Activated CD8-positive, alpha-beta memory T cell treated with anti-CD3 and anti-CD28 coated beads, Interleukin-2, amount 50 U/mL, for 48 hours (primary cell): ENCODE data around the gene IFT20.
A peak's percentile ranks its signal among the peaks of the same experiment; 100 is the strongest.

ENCODE experiments used
- DNase-seq: peaks from one replicate; pipeline ENCODE4 v3.0.0-alpha.2; 2020

Gene IFT20

GRCh38 chr17:28335201-28335958 is at the start of gene IFT20, which contains the start of gene TNFAIP1:
IFT20 (minus strand) TSS chr17:28335472; CDS start chr17:28331985, 3,487 bp downstream.
TNFAIP1 (plus strand) TSS chr17:28335761; CDS start chr17:28339522, 3,761 bp downstream.
- peak; percentile 95 for DNase-seq

DNA sequence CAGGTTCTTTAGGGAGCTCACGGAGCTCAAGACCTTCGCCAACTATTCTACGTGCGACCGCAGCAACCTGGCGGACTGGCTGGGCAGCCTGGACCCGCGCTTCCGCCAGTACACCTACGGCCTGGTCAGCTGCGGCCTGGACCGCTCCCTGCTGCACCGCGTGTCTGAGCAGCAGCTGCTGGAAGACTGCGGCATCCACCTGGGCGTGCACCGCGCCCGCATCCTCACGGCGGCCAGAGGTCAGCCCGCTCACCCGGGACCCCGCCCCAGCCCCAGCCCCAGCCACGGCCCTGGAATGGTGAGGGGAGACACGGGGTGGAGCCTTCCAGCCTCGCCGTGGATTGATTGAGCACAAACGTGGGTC is 49.7 kb upstream of the IFT20 start:
- DNase-seq: no peak

GRCh38 chr17:28384281-28385036 is 49.2 kb upstream of the IFT20 start:
- peak; percentile 83 for DNase-seq

DNA sequence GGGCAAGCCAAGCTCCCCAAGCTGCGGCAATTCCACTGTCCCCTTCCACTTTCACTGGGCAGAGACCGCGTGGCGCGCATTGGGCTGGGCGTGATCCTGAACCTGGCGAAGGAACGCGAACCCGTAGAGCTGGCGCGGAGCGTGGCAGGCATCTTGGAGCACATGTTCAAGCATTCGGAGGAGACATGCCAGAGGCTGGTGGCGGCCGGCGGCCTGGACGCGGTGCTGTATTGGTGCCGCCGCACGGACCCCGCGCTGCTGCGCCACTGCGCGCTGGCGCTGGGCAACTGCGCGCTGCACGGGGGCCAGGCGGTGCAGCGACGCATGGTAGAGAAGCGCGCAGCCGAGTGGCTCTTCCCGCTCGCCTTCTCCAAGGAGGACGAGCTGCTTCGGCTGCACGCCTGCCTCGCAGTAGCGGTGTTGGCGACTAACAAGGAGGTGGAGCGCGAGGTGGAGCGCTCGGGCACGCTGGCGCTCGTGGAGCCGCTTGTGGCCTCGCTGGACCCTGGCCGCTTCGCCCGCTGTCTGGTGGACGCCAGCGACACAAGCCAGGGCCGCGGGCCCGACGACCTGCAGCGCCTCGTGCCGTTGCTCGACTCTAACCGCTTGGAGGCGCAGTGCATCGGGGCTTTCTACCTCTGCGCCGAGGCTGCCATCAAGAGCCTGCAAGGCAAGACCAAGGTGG is 46.0 kb upstream of the IFT20 start:
- DNase-seq: no peak

- DNase-seq: no peak
Measured at GRCh38 chr17:28379814-28380801, 44.8 kb upstream of the IFT20 start.

DNA sequence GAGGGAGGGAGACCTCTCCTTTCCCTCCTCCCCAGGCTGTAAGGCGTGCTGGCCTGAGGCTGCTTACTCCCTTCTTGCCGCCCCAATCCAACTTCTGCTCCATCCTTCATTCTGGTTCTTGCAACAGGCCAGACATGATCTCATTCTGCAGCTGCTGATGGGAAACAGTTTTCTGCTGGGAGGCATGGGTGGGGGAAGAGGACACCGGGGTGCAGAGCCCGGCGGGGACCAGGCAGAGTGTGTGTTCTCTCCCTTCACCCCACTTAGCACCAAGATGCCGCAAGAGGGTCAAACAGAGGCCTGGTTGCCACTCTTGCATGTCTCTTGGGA is 37.6 kb upstream of the IFT20 start:
- no peak for DNase-seq

GRCh38 chr17:28372203-28372944 is 37.1 kb upstream of the IFT20 start:
- DNase-seq: no peak

- peak; percentile 94 for DNase-seq
Measured at GRCh38 chr17:28371245-28372202, 36.3 kb upstream of the IFT20 start, which contains the start of gene SARM1. SARM1 (plus strand) TSS chr17:28371694; CDS start chr17:28372033, 339 bp downstream.

GRCh38 chr17:28370744-28371103 is 35.5 kb upstream of the IFT20 start:
- DNase-seq: no peak

- no peak for DNase-seq
Measured at GRCh38 chr17:28370035-28370743, 34.9 kb upstream of the IFT20 start, which contains the start of gene VTN. VTN (minus strand) TSS chr17:28370307; CDS start chr17:28370203, 104 bp downstream.

DNA sequence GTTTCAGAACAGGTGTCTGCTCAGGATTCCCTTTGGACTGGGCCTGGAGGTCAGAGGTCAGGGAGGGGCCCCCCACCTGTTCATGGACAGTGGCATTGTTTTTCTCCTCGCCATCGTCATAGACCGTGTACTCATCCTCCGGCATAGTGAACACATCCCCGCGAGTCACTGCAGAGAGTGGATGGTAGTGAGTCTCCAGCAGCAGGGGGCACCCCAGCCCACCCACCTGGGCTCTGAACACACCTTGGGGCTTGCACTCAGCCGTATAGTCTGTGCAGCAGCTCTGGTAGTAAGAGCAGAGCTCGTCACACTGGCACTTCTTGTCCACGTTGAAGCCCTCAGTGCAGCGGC is 34.4 kb upstream of the IFT20 start:
- DNase-seq: no peak

DNA sequence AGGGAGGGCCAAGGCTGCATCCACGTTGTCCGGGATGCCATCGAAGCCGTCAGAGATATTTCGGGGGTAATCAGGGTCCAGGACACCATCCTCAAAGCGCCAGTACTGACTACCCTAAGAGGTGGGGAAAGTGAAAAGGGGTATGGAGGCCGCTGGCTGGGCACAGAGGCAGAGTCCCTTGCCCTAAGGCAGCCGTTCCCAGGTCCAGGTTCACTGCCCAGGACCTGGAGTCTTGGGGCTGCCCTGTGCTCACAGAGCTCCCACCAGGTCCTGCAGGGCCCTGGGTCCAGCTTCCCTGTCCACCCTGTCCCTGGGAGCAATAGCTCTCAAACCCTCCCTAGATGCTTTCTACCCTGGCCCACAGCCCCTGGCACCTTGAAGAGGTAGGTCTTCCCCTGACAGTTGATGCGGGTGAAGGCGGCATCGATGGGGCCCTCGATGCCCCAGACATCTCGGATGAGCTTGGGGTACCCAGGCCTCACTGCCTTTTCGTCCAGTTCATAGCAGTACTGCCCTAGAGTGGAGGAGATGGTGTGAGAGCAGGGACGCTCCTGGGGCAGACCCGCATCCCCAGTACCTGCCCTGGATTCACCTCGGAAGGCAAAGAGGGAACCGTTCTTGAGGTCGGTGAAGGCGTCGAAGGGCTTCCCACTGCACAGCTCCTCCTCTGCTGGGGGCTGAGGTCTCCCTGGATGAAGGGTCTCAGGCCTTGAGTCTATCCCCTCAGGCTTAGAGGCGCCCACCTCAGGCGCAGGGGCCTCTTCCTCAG is 33.8 kb upstream of the IFT20 start:
- DNase-seq: no peak

- no peak for DNase-seq
Measured at GRCh38 chr17:28368306-28368831, 33.1 kb upstream of the IFT20 start.

DNA sequence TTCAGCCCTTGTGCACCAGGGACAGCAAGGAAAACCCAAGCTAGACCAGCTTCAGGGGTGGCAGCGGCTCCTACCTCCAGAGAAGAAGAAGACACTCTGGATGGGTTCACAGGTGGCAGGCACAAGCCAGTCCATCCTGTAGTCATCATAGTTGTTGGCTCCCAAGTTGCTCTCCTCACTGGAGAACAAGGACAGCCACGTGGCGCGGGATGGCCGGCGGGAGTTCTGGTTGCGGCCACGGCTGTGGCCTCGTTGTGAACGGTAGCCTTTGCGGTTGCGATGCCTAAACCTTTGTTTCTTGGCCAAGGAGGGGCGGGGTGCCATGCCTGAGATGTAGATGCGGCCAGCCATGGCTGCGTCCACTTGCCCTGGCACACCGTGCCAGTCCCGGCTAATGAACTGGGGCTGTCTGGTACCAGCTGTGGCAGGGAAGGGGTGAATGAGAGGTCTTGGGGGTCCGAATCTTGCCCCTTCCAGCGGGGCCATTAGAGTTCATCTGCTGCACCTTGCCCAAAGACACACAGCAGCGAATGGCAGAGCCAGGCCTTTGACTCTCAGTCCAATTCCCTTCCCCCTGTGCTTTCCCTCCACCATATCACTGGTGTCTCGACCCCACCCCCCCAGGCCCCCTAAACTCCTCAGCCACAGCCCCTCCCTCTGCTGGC is 32.5 kb upstream of the IFT20 start:
- no peak for DNase-seq

- no peak for DNase-seq
Measured at GRCh38 chr17:28366605-28367004, 31.3 kb upstream of the IFT20 start.

GRCh38 chr17:28365487-28365886 is 30.2 kb upstream of the IFT20 start:
- no peak for DNase-seq

- no peak for DNase-seq
Measured at GRCh38 chr17:28364665-28365363, 29.5 kb upstream of the IFT20 start, which contains the start of gene SEBOX. SEBOX (minus strand) TSS chr17:28365199; CDS start chr17:28365151, 48 bp downstream.
